ENCODE measurements around the gene NT5DC3. TPM values are rescaled to one million over a fixed set of nuclear protein-coding genes. Genes with fewer than 3 reads are reported as not detected.
"Not testable (repeated sequence)": the region's sequence is repeated elsewhere in the genome, so short reads cannot be mapped to it uniquely, and the experiment has no call there.

The NT5DC3 gene
- total RNA-seq, 1 experiment from 2014 or later = 21.6 TPM

DNA sequence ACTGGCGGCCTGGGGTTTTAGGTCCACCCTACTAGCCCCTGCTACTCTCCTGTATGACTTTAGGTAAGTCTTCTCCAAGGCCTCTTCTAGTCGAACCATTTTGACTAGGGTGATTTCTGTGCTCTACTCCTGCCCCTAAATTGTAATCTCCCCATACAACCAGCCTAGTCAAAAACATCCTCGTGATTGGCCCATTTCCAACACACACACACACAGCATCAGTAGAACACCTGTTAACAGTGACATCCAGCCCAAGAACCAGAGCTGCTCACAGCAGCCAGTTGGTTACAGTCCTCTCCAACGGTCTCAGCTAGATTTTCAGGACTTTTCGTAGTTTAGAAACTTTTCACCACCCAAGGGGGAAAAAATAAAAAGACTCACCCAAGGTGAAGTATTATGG lies 30.9 kb downstream of the NT5DC3 start:
- no peak for DNase-seq (ENCODE audit: low read depth)

DNA sequence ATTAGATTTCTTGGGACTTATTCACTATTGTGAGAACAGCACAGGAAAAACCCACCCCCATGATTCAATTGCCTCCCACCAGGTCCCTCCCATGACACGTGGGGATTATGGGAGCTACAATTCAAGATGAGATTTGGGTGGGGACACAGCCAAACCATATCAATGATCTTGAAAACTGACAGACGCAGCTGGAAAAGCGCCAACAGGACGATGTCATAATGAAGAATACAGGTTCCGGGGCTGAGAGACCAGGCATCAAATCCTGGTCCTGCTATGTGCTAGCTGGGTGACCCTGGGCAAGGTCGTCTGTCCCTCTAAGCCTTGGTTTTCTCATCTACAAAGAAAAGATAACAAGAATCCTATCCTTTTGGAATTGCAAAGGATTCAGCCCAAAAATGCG lies 31.4 kb downstream of the NT5DC3 start:
- DNase-seq (ENCODE audit: low read depth) = not testable (repeated sequence)

DNA sequence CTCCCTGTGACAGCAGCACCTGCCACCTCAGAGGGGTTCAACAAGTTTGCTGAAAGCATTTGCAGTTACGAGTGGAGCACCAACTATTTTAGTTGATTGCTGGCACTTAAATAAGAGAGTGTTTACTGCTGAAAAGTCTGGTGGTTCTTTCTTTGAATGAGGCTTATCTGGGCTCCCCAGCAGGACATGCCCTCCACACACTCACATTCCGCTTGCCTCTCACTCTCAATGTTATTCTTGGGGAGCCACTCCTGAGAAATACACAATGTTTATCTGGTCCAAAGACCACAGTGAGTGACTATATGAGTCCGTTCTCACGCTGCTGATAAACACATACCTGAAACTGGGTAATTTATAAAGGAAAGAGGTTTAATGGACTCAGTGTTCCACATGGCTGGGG lies 31.9 kb downstream of the NT5DC3 start:
- DNase-seq (ENCODE audit: low read depth) = no peak

GRCh38 chr12:103808239-103808880 lies 32.7 kb downstream of the NT5DC3 start:
- DNase-seq (ENCODE audit: low read depth) = no peak

DNA sequence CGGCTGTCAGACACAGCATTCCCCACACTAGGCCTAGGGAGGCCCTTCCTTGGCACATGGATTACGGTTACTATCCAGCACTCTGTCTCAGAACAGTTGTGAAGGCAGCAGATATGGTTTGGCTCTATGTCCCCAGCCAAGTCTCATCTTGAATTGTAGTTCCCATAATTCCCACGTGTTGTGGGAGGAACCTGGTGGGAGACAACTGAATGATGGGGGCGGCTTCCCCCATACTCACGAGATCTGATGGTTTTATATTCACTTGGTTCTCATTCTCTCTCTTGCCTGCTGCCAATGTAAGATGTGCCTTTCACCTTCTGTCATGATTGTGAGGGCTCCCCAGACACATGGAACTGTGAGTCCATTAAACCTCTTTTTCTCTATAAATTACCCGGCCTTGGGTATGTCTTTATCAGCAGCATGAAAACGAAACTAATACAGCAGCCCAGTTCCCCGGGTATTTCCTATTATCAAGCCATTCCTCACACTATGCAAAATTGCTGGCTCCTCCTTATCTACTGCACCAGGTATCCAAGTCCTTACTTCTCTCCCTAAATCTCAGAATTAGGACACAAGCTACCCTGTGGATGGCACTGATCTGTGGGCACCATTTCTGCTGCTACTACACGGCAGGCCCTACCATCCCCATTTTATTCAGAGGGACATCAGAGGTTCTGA lies 33.3 kb downstream of the NT5DC3 start:
- DNase-seq (ENCODE audit: low read depth) = no peak

DNA sequence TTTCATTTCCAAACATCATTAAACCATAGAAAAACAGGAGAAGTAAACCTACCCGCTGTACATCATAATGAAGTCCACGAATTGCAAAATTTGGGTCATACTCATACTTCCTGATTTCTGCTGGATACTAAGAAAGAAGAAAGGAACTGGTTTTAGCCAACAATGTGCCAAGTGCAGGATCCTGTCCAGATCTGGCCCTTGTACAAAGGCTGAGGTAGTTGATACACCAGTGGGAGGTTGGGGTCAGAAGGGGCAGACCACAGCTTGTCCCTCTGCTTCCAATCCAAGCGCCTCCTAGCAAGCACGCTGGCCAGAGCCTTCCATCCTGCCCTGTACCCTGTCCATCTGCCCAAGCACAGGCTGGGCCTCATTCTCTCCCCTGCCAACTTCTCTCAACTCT lies 34.2 kb downstream of the NT5DC3 start:
- no peak for DNase-seq (ENCODE audit: low read depth)

DNA sequence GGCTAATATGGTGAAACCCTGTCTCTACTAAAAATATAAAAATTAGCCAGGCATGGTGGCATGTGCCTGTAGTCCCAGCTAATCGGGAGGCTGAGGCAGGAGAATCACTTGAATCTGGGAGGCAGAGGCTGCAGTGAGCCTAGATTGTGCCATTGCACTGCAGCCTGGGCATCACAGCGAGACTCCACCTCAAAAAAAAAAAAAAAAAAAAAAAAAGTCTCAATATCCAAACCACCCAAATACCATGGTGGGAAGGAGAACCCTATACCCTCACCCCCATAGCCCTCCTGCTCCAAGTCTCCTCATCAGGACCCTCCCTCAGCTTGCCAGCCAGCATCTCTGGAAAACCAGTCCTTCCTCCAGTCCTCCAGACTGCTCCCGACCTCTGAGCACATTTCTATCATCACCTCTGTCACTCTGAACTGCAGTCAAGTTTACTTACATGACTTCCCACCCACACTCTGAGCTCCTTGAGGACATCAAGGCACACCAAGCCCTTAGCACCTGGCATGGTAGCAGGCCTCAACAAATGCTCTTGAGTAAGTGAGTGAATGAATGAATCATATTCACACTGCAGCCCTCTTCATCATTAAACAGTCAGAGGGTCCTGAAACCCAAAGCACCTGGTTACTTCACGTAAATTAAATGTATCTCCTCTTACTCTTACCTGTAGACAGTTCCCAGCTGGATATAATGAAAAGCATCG lies 35.2 kb downstream of the NT5DC3 start:
- DNase-seq (ENCODE audit: low read depth) = no peak

DNA sequence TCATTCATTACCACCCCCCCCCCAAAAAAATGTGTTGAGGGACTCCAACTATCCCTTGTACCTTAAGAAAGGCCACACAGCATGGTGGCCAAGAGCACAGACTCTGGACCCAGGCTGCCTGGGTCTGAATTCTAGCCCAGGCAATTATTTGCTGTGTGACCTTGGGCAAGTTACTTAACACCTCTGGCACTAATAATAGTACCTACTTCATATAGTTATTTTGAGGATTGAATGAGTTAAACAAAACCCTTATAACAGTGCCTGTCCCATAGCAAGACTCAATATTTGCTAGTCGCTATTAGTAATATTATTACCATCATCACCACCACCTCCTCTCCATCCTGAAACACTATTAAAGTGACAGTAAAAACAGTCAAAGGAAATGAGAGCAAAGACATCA lies 37.2 kb downstream of the NT5DC3 start:
- no peak for DNase-seq (ENCODE audit: low read depth)

GRCh38 chr12:103802586-103802886 lies 38.5 kb downstream of the NT5DC3 start:
- DNase-seq (ENCODE audit: low read depth) = no peak

- peak; percentile 99 for DNase-seq (ENCODE audit: low read depth)
Measured at GRCh38 chr12:103801709-103802585, 39.1 kb downstream of the NT5DC3 start.

DNA sequence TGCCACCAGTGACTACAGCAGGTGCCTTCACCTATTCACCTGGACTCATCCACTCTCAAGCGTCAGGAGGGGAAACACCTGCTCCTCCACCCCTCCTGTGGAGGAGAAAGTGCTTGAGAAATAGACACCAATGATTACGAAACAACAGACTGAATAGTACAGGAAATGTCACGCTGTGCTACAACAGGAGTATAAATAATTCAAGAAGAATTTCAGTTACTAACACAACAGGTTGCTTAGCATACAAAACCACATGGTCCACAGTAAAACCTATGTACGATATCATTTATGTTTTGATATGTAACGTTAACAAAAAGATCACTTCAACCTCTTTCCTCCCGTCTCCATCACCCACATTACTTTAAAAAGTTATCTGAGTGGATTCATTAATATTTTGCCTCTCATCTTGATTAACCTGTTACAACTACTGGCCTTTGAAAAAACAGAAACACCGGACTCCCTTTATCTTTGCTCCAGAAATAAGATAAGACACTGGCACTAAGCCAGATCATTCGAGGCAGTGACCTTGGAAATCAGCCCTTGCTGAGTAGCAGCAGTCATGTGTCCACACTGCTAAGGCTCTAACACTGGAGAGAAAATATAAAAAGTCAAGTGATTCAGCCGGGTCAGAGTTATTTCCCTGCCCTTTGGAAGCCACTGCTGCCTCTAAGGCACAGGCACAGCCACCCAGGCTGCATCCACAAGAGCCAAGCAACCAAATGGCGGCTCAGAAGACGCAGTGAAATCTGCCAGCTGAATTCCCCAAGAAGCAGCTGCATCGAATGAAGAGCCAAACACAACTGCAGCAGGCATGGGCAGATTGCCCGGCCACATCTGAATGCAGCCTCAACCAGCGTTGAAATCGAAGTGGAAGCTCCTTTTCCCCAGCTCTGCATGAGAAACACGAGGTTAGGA lies 40.9 kb downstream of the NT5DC3 start:
- DNase-seq (ENCODE audit: low read depth) = peak; percentile 72

DNA sequence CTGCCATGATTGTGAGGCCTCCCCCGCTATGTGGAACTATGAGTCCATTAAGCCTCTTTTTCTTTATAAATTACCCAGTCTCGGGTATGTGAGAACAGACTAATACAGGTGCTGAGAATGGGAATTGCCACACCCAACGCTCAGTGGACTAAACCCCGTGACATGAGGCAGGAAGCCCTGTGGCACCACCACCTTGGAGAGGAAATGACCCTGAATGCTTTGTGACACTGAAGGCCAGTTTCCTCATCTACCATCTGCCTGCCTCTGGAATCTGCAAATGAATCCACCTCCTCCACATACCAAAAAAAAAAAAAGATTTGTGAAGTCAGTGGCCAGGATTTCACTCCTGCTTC lies 41.6 kb downstream of the NT5DC3 start:
- DNase-seq (ENCODE audit: low read depth) = no peak

DNA sequence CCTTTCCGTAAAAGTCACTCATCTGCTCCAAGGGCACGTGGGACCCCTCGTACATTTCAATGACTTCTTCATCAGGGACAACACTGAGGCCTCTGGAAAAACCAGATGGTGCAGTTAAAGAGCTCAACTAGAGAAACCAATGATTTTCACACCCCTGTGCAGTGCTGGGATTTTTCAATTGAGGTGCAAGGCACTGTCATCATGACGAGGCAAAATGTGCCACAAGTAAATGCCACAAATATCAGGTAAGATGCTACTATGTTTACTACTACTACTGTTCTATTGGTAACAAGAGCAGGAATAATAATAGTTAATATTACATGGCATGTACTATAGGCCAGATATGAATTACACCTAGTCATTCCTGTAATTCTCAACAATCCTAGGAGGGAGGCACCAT lies 42.4 kb downstream of the NT5DC3 start:
- no peak for DNase-seq (ENCODE audit: low read depth)

- DNase-seq (ENCODE audit: low read depth) = no peak
Measured at GRCh38 chr12:103794309-103795213, 46.5 kb downstream of the NT5DC3 start.

DNA sequence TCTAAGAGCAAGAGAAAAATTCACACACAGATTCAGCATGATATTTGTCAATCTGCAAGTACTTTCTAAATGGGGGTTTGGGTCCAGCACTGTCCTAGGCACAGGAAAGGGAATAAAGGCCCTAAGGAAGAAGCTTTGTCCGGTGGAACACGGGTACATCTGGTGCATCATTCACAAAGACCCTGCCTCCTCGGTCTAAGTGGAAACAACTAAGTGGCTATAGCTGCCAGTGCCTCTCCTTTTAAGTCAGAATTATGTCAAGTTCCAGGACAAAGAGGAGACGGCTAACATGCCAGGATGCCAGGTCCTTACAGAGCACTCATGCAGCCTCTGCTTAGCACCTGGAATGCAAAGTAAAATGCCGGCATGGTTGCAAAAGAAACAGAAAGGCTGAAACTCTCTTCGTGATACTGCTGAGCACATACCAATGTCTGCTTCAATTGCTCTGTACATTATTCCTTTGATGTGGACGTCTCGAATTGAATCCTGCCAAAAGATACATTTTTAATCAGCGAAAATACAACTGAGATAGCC lies 47.5 kb downstream of the NT5DC3 start:
- no peak for DNase-seq (ENCODE audit: low read depth)

- no peak for DNase-seq (ENCODE audit: low read depth)
Measured at GRCh38 chr12:103793046-103793445, 48.0 kb downstream of the NT5DC3 start.

DNA sequence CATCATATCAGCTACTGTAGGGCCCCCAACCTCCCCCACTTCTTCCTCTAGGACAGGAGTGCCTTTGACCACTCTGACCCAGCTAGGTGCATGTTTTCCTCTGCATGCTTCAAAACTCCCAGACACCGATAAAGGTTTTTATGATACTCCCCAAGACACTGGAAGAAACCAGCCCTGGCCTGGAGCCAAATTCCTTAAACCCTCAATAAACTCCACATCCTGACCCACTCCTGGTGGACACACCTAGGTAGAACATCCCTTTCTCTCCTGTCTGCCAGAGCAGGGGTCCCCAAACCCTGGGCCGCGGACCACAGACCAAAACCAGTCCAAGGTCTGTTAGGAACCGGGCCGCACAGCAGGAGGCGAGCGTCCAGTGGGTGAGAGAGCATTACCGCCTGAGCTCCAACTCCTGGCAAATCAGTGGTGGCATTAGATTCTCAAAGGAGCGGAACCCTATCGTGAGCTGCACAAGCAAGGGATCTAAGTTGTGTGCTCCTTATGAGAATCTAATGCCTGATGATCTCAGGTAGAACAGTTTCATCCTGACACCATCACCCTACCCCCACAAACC lies 49.6 kb downstream of the NT5DC3 start:
- DNase-seq (ENCODE audit: low read depth) = no peak

- no peak for DNase-seq (ENCODE audit: low read depth)
Measured at GRCh38 chr12:103786201-103786600, 54.8 kb downstream of the NT5DC3 start.

Measured in HT1080 (cell line).